Astrocyte (in vitro differentiated cells and primary cell): ENCODE results near the gene HPGD. TPM values are rescaled to one million over a fixed set of nuclear protein-coding genes. Genes with fewer than 3 reads are reported as not detected.

Experiments
- DNase-seq: peaks from one replicate; pipeline ENCODE4 v3.0.0-alpha.2; 2010; ENCODE audit warnings: low read depth
- FAIRE-seq: peaks from 2 replicates; lab custom pipeline; 2011; peaks lifted over from hg19 to GRCh38; lab: Jason Lieb, UNC
- H2AFZ ChIP-seq: 2 replicates; pipeline ENCODE4 v1.6.0; 2012; ENCODE audit warnings: low read depth, low read length, inconsistent platforms
- H3K27ac ChIP-seq: 2 replicates; pipeline ENCODE4 v1.5.1; 2011; ENCODE audit warnings: low read depth, low read length, inconsistent platforms
- H3K27me3 ChIP-seq: 2 replicates; pipeline ENCODE4 v1.6.0; 2011; ENCODE audit warnings: low read length, inconsistent platforms; ENCODE audit not compliant: insufficient read depth
- H3K36me3 ChIP-seq: 2 replicates; pipeline ENCODE4 v1.5.1; 2011; ENCODE audit warnings: low read length, inconsistent platforms; ENCODE audit not compliant: insufficient read depth
- H3K4me1 ChIP-seq: 2 replicates; pipeline ENCODE4 v1.5.1; 2011; ENCODE audit warnings: low read length, inconsistent platforms; ENCODE audit not compliant: insufficient read depth
- H3K4me2 ChIP-seq: 2 replicates; pipeline ENCODE4 v1.6.0; 2012; ENCODE audit warnings: low read length, inconsistent platforms
- H3K4me3 ChIP-seq: 2 replicates; pipeline ENCODE4 v1.5.1; 2011; ENCODE audit warnings: low read depth, mild to moderate bottlenecking, low read length, inconsistent platforms; ENCODE audit not compliant: insufficient read depth
- H3K79me2 ChIP-seq: 2 replicates; pipeline ENCODE4 v1.6.0; 2012; ENCODE audit warnings: mild to moderate bottlenecking, low read length, inconsistent platforms; ENCODE audit not compliant: insufficient read depth
- H3K9ac ChIP-seq: 2 replicates; pipeline ENCODE4 v1.6.0; 2012; ENCODE audit warnings: mild to moderate bottlenecking, low read length, inconsistent platforms
- H3K9me3 ChIP-seq: 2 replicates; pipeline ENCODE4 v1.5.1; 2012; ENCODE audit warnings: low read depth, mild to moderate bottlenecking, low read length, inconsistent platforms; ENCODE audit not compliant: insufficient read depth
- H4K20me1 ChIP-seq: 2 replicates; pipeline ENCODE4 v1.6.0; 2012; ENCODE audit warnings: low read length, inconsistent platforms; ENCODE audit not compliant: insufficient read depth
- H3K27ac Mint-ChIP-seq: one replicate; pipeline ENCODE4 v1.8.0; 2021; ENCODE audit warnings: mild to moderate bottlenecking, mixed read lengths; ENCODE audit not compliant: unreplicated experiment
- H3K27me3 Mint-ChIP-seq: one replicate; pipeline ENCODE4 v1.8.0; 2021; ENCODE audit warnings: low read depth, mixed read lengths; ENCODE audit not compliant: unreplicated experiment
- H3K36me3 Mint-ChIP-seq: one replicate; pipeline ENCODE4 v1.8.0; 2021; ENCODE audit warnings: low read depth, mixed read lengths; ENCODE audit not compliant: unreplicated experiment
- H3K4me1 Mint-ChIP-seq: one replicate; pipeline ENCODE4 v1.8.0; 2021; ENCODE audit warnings: low read depth, mixed read lengths; ENCODE audit not compliant: unreplicated experiment
- H3K4me3 Mint-ChIP-seq: one replicate; pipeline ENCODE4 v1.8.0; 2021; ENCODE audit warnings: mild to moderate bottlenecking, moderate library complexity, mixed read lengths; ENCODE audit not compliant: unreplicated experiment
- H3K9me3 Mint-ChIP-seq: one replicate; pipeline ENCODE4 v1.8.0; 2021; ENCODE audit warnings: mild to moderate bottlenecking, mixed read lengths; ENCODE audit not compliant: unreplicated experiment
- EZH2 ChIP-seq: IDR thresholded peaks from 2 replicates; pipeline ENCODE4 v1.6.1; 2012; ENCODE audit warnings: mild to moderate bottlenecking, low read length, inconsistent platforms; ENCODE audit not compliant: insufficient read depth
- total RNA-seq: library from RNA; stranded (reverse); gene quantifications from 2 replicates; pipeline ENCODE4 v1.2.1, GENCODE V29; 2021
- TF ChIP-seq, protein P1 (sequence below): IDR thresholded peaks from 2 replicates; pipeline ENCODE4 v1.5.1; 2011; ENCODE audit warnings: low read depth, mild to moderate bottlenecking, inconsistent platforms, low read length, moderate library complexity; ENCODE audit not compliant: insufficient read depth

Gene HPGD
- total RNA-seq, 1 donor from 2014 or later = 0.20 TPM

- H3K79me2 ChIP-seq = no peaks in the 10 kb centered on the region
- no peak overlapping the region for H3K4me3 Mint-ChIP-seq
- no peaks in the 10 kb centered on the region for H3K36me3 ChIP-seq
- H2AFZ ChIP-seq = no peak overlapping the region
- no peaks in the 10 kb centered on the region for H4K20me1 ChIP-seq
- peaks cover 11% of the 10 kb centered on the region for H3K4me1 ChIP-seq
- no peak for FAIRE-seq
- DNase-seq = no peak
- no peak overlapping the region for H3K27ac ChIP-seq
- no peaks in the 10 kb centered on the region for H3K9me3 ChIP-seq
- no peak overlapping the region for H3K4me2 ChIP-seq
- TF ChIP-seq, protein P1, sequence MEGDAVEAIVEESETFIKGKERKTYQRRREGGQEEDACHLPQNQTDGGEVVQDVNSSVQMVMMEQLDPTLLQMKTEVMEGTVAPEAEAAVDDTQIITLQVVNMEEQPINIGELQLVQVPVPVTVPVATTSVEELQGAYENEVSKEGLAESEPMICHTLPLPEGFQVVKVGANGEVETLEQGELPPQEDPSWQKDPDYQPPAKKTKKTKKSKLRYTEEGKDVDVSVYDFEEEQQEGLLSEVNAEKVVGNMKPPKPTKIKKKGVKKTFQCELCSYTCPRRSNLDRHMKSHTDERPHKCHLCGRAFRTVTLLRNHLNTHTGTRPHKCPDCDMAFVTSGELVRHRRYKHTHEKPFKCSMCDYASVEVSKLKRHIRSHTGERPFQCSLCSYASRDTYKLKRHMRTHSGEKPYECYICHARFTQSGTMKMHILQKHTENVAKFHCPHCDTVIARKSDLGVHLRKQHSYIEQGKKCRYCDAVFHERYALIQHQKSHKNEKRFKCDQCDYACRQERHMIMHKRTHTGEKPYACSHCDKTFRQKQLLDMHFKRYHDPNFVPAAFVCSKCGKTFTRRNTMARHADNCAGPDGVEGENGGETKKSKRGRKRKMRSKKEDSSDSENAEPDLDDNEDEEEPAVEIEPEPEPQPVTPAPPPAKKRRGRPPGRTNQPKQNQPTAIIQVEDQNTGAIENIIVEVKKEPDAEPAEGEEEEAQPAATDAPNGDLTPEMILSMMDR = no peak
- no peak for TF ChIP-seq EZH2
- H3K9ac ChIP-seq = no peak overlapping the region
- peaks cover 1% of the 10 kb centered on the region for H3K27me3 Mint-ChIP-seq
- peaks cover 9% of the 10 kb centered on the region for H3K4me1 Mint-ChIP-seq
- no peaks in the 10 kb centered on the region for H3K9me3 Mint-ChIP-seq
- H3K27ac Mint-ChIP-seq = no peak overlapping the region
- H3K36me3 Mint-ChIP-seq = no peaks in the 10 kb centered on the region
- no peak overlapping the region for H3K4me3 ChIP-seq
- no peaks in the 10 kb centered on the region for H3K27me3 ChIP-seq
Observed at GRCh38 chr4:174457468-174457867, 64.8 kb downstream of the HPGD start.

GRCh38 chr4:174454815-174455473 lies 67.3 kb downstream of the HPGD start:
- no peaks in the 10 kb centered on the region for H3K27me3 ChIP-seq
- Mint-ChIP-seq H3K4me1 (peaks cover 3% of the 10 kb centered on the region), H3K27ac (no peak overlapping the region), H3K9me3 (no peaks in the 10 kb centered on the region), H3K4me3 (no peak overlapping the region), H3K36me3 (no peaks in the 10 kb centered on the region), H3K27me3 (peaks cover 1% of the 10 kb centered on the region)
- no peaks in the 10 kb centered on the region for H3K4me1 ChIP-seq
- no peak overlapping the region for H2AFZ ChIP-seq
- no peak for DNase-seq
- no peaks in the 10 kb centered on the region for H3K79me2 ChIP-seq
- no peak overlapping the region for H3K9ac ChIP-seq
- H3K9me3 ChIP-seq = no peaks in the 10 kb centered on the region
- no peak for FAIRE-seq
- no peaks in the 10 kb centered on the region for H4K20me1 ChIP-seq
- H3K4me3 ChIP-seq = no peak overlapping the region
- TF ChIP-seq EZH2 = no peak
- TF ChIP-seq, protein P1 = no peak
- no peak overlapping the region for H3K4me2 ChIP-seq
- no peaks in the 10 kb centered on the region for H3K36me3 ChIP-seq
- H3K27ac ChIP-seq = no peak overlapping the region

DNA sequence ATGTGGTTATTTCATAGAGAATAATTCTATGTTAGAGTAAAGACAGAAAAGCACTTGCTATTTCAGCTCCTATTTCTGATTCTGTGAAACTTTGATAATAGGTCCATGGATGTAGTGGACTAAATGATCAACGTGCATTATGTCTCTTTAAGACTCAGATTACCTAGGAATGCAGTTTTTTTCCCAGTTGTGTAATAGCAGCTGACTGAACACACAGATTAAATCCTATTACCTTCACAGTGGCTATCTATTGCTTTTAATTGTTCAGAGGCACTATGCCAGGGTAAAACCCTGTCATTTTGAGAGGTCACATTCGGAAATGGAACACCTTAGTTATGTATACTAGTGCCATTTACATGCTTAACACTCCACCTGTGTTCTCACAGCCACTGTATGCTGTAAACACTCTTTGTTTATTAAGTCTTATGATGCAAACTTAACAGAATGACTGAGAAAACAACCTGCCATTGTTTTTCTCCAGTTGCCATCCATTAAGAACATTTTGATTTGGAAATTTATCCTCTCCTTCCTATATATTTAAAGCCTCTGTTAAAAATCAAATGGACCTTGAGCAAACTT lies 70.5 kb downstream of the HPGD start:
- no peak overlapping the region for H3K4me3 Mint-ChIP-seq
- H3K79me2 ChIP-seq = no peaks in the 10 kb centered on the region
- H3K9ac ChIP-seq = no peak overlapping the region
- DNase-seq (no peak), FAIRE-seq (no peak)
- H3K4me1 Mint-ChIP-seq = peaks cover 5% of the 10 kb centered on the region
- no peaks in the 10 kb centered on the region for H3K27me3 ChIP-seq
- no peaks in the 10 kb centered on the region for H3K9me3 ChIP-seq
- no peak for TF ChIP-seq EZH2
- TF ChIP-seq, protein P1 = no peak
- H3K36me3 ChIP-seq = no peaks in the 10 kb centered on the region
- no peak overlapping the region for H3K27ac ChIP-seq
- no peaks in the 10 kb centered on the region for H3K9me3 Mint-ChIP-seq
- no peak overlapping the region for H2AFZ ChIP-seq
- H3K4me1 ChIP-seq = no peaks in the 10 kb centered on the region
- no peak overlapping the region for H3K27ac Mint-ChIP-seq
- H3K27me3 Mint-ChIP-seq = peaks cover 1% of the 10 kb centered on the region
- H3K4me3 ChIP-seq = no peak overlapping the region
- H4K20me1 ChIP-seq = no peaks in the 10 kb centered on the region
- no peaks in the 10 kb centered on the region for H3K36me3 Mint-ChIP-seq
- H3K4me2 ChIP-seq = no peak overlapping the region
